K562 (cell line): ENCODE data around the gene SARS1. TPM values are rescaled to one million over a fixed set of nuclear protein-coding genes. Genes with fewer than 3 reads are reported as not detected.

ENCODE experiments used
- ARHGAP35 ChIP-seq: fragments of 450-650 bp; IDR thresholded peaks from 2 replicates; pipeline ENCODE4 v1.6.1; 2018; ENCODE audit not compliant: partially characterized antibody
- CHD1 ChIP-seq: fragments of 200-600 bp; sonication (generic); IDR thresholded peaks from one replicate; pipeline ENCODE4 v1.6.1; 2012; ENCODE audit warnings: mild to moderate bottlenecking, moderate library complexity, low read length, inconsistent platforms
- CTBP1 ChIP-seq: fragments of 450-650 bp; IDR thresholded peaks from 2 replicates; pipeline ENCODE4 v1.6.1; 2016; ENCODE audit warnings: borderline replicate concordance
- CTCF ChIP-seq, 3 experiments: IDR thresholded peaks in 2 of 3; conservative IDR thresholded peaks in 1 of 3; 2 replicates each; pipeline ENCODE4 v1.5.1; 2011 to 2012; ENCODE audit warnings: low read length in 3 of 3, mild to moderate bottlenecking in 3 of 3, control low read depth in 2 of 3, improper control_type of control experiment in 1 of 3, inconsistent platforms in 1 of 3, low read depth in 1 of 3, mixed read lengths in 1 of 3, moderate library complexity in 1 of 3; ENCODE audit not compliant: insufficient read depth in 2 of 3
- ETV6 ChIP-seq, 3 experiments: fragments of 150-350 bp in 1 of 3; sonication (generic) in 1 of 3; formaldehyde crosslinking in 1 of 3; IDR thresholded peaks; 2 replicates each; pipeline versions ENCODE4 v1.6.1 to v1.8.0; 2014 to 2022; ENCODE audit warnings: borderline replicate concordance in 2 of 3, low read depth in 2 of 3, antibody characterized with exemption in 1 of 3, low read length in 1 of 3, mild to moderate bottlenecking in 1 of 3, missing genetic modification reagents in 1 of 3
- FUS ChIP-seq: fragments of 200-400 bp; formaldehyde crosslinking; optimal IDR thresholded peaks from 2 replicates; pipeline ENCODE3; 2017; ENCODE audit warnings: low read depth, low read length
- GATA2 ChIP-seq: sonication (generic); formaldehyde crosslinking; IDR thresholded peaks from 2 replicates; pipeline ENCODE4 v1.4.0; 2020; ENCODE audit warnings: mild to moderate bottlenecking, missing genetic modification reagents
- GTF2A2 ChIP-seq: IDR thresholded peaks from 2 replicates; pipeline ENCODE4 v1.6.1; 2016; ENCODE audit warnings: mild to moderate bottlenecking, missing genetic modification characterization, missing compliant biosample characterization
- HES1 ChIP-seq: fragments of 450-650 bp; IDR thresholded peaks from 2 replicates; pipeline ENCODE4 v1.6.1; 2016; ENCODE audit warnings: low read depth, mild to moderate bottlenecking, moderate library complexity
- MCM5 ChIP-seq: fragments of 450-650 bp; IDR thresholded peaks from 2 replicates; pipeline ENCODE4 v1.6.1; 2016; ENCODE audit warnings: low read depth
- MED1 ChIP-seq: sonication (generic); formaldehyde crosslinking; IDR thresholded peaks from 2 replicates; pipeline ENCODE4 v1.8.1; 2023; ENCODE audit warnings: missing genetic modification reagents, borderline replicate concordance
- NCOA2 ChIP-seq, 2 experiments: fragments of 450-650 bp; IDR thresholded peaks; 2 replicates each; pipeline ENCODE4 v1.6.1; 2018; ENCODE audit warnings: mild to moderate bottlenecking in 2 of 2, moderate library complexity in 1 of 2; ENCODE audit not compliant: partially characterized antibody in 2 of 2
- NFIC ChIP-seq: fragments of 450-650 bp; IDR thresholded peaks from 2 replicates; pipeline ENCODE4 v1.6.1; 2017; ENCODE audit warnings: mild to moderate bottlenecking, inconsistent platforms
- NUFIP1 ChIP-seq: fragments of 450-650 bp; IDR thresholded peaks from 2 replicates; pipeline ENCODE4 v1.6.1; 2018; ENCODE audit not compliant: partially characterized antibody
- PRDM10 ChIP-seq: fragments of 450-650 bp; IDR thresholded peaks from 2 replicates; pipeline ENCODE4 v1.6.1; 2018; ENCODE audit not compliant: partially characterized antibody
- RB1 ChIP-seq: fragments of 450-650 bp; IDR thresholded peaks from 2 replicates; pipeline ENCODE4 v1.6.1; 2017; ENCODE audit warnings: low read depth, mild to moderate bottlenecking
- TAF1 ChIP-seq: IDR thresholded peaks from 2 replicates; pipeline ENCODE4 v1.6.1; 2011; ENCODE audit warnings: mild to moderate bottlenecking, low read length, moderate library complexity; ENCODE audit not compliant: insufficient read depth, control insufficient read depth, severe bottlenecking; ENCODE audit errors: extremely low read depth
- TCFL5 ChIP-seq: fragments of 250-450 bp; sonication (Bioruptor Pico); conservative IDR thresholded peaks from 2 replicates; pipeline ENCODE4 v1.6.1; 2021; ENCODE audit warnings: mild to moderate bottlenecking, moderate library complexity, matching md5 sums
- USF1 ChIP-seq: sonication (generic); formaldehyde crosslinking; IDR thresholded peaks from 2 replicates; pipeline ENCODE4 v1.9.0; 2022; ENCODE audit warnings: mild to moderate bottlenecking, missing genetic modification reagents
- ZNF239 ChIP-seq: fragments of 250-450 bp; sonication (Bioruptor Pico); IDR thresholded peaks from 2 replicates; pipeline ENCODE4 v1.4.0; 2020; ENCODE audit warnings: mild to moderate bottlenecking
- polyA plus RNA-seq, 8 experiments: library from polyadenylated mRNA; depleted of rRNA in 4 of 8; stranded (reverse) in 5 of 8; unstranded in 3 of 8; fragments of >200 nt; fragmentation: Nextera tagmentation in 2 of 8; fragmentation: Illumina TruSeq in 1 of 8; extraction: Ambion mirVana in 2 of 8; extraction: Trizol in 1 of 8; gene quantifications; 2 replicates each; pipeline versions ENCODE4 v1.2.1 to v1.2.3, GENCODE V29; 2011 to 2014; ENCODE audit warnings: inconsistent platforms in 1 of 8, missing spikeins in 1 of 8
- total RNA-seq, 7 experiments: library from RNA; depleted of rRNA in 6 of 7; stranded (reverse); fragments of >200 nt in 6 of 7; fragmentation: Illumina TruSeq in 2 of 7; extraction: Trizol in 2 of 7; gene quantifications; 2 replicates each; pipeline versions ENCODE4 v1.2.1 to v1.2.3, GENCODE V29; 2011 to 2021; ENCODE audit warnings: low replicate concordance in 1 of 7
- TF ChIP-seq, protein P1 (sequence below), 2 experiments: fragments of 450-650 bp; conservative IDR thresholded peaks; 2 replicates each; pipeline ENCODE4 v1.6.1; 2017; ENCODE audit warnings: mild to moderate bottlenecking in 2 of 2, moderate library complexity in 2 of 2

Gene SARS1
- total and polyA plus RNA-seq, 9 of the 15 experiments (the other 6 are each of a cell fraction or from before 2014, with no cell fraction given) = 221 to 623 (median 254) TPM

- no peak for TF ChIP-seq ETV6 (IDR thresholded peaks at IDR 0.05; ENCODE audit: borderline replicate concordance in 1 of 2, low read depth in 2 of 2, low read length in 1 of 2)
- no peak for TF ChIP-seq ETV6 (CRISPR knock-in tag; IDR thresholded peaks at IDR 0.05; ENCODE audit: borderline replicate concordance)
- TF ChIP-seq USF1 (CRISPR knock-in tag) = no peak
- TF ChIP-seq RB1 = no peak
- TF ChIP-seq CTBP1 = 0 out of 2 replicates have a peak, but pooled peaks have one; percentile 38
- no peak for TF ChIP-seq CTCF (IDR thresholded peaks at IDR 0.05 in 2 of 3, conservative IDR thresholded peaks at IDR 0.05 in 1 of 3; ENCODE audit: insufficient read depth in 2 of 3, low read depth in 1 of 3, low read length in 3 of 3)
- no peak for TF ChIP-seq MCM5
- TF ChIP-seq HES1 = no peak
- TF ChIP-seq TAF1 = no peak
- TF ChIP-seq ARHGAP35 = no peak
- no peak for TF ChIP-seq GTF2A2
- peak; percentile 64 for TF ChIP-seq NFIC
- no peak for TF ChIP-seq PRDM10
- no peak for TF ChIP-seq FUS
- no peak for TF ChIP-seq MED1 (CRISPR knock-in tag)
- no peak for TF ChIP-seq TCFL5 (CRISPR knock-in tag)
- no peak for TF ChIP-seq NCOA2 (IDR thresholded peaks at IDR 0.05; ENCODE audit: partially characterized antibody in 2 of 2)
- TF ChIP-seq NUFIP1 = no peak
- no peak for TF ChIP-seq ZNF239
- TF ChIP-seq CHD1 = no peak
- TF ChIP-seq, protein P1, sequence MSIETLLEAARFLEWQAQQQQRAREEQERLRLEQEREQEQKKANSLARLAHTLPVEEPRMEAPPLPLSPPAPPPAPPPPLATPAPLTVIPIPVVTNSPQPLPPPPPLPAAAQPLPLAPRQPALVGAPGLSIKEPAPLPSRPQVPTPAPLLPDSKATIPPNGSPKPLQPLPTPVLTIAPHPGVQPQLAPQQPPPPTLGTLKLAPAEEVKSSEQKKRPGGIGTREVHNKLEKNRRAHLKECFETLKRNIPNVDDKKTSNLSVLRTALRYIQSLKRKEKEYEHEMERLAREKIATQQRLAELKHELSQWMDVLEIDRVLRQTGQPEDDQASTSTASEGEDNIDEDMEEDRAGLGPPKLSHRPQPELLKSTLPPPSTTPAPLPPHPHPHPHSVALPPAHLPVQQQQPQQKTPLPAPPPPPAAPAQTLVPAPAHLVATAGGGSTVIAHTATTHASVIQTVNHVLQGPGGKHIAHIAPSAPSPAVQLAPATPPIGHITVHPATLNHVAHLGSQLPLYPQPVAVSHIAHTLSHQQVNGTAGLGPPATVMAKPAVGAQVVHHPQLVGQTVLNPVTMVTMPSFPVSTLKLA (conservative IDR thresholded peaks at IDR 0.05) = peak; percentile 39 to 43; a peak in 3 of 4 replicates
- no peak for TF ChIP-seq GATA2 (CRISPR knock-in tag)
Measured at GRCh38 chr1:109218516-109218915, 4.8 kb downstream of the SARS1 start (continued).
